ENCODE data around the gene PSME3IP1.

DNA sequence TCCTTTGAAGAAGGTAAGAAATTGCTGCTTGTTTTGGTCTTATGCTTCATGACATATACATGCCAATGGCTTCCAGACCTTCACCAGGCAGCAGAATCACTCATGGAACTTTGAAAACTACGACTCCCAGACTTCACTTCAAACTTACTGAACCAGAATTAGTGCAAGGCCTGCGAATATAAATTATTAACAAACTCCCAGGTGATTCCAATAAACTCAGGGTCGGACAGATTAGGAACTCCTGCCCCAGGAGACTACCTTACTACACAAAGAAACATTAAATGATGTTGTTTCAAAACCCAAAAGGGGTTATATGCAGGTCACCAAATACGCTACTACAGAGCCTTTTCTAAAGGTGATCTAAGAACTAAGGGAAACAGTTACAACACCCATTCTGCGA, 20.4 kb downstream of the PSME3IP1 start:
- TF ChIP-seq, protein P1, sequence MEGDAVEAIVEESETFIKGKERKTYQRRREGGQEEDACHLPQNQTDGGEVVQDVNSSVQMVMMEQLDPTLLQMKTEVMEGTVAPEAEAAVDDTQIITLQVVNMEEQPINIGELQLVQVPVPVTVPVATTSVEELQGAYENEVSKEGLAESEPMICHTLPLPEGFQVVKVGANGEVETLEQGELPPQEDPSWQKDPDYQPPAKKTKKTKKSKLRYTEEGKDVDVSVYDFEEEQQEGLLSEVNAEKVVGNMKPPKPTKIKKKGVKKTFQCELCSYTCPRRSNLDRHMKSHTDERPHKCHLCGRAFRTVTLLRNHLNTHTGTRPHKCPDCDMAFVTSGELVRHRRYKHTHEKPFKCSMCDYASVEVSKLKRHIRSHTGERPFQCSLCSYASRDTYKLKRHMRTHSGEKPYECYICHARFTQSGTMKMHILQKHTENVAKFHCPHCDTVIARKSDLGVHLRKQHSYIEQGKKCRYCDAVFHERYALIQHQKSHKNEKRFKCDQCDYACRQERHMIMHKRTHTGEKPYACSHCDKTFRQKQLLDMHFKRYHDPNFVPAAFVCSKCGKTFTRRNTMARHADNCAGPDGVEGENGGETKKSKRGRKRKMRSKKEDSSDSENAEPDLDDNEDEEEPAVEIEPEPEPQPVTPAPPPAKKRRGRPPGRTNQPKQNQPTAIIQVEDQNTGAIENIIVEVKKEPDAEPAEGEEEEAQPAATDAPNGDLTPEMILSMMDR (IDR thresholded peaks at IDR 0.05) = no peak
- TF ChIP-seq POLR2A (IDR thresholded peaks at IDR 0.05) = no peak

All from lower leg skin (tissue), 3 donors.